GM21786 (cell line): ENCODE results near the gene KPNA6.
"Not testable (repeated sequence)": the region's sequence is repeated elsewhere in the genome, so short reads cannot be mapped to it uniquely, and the experiment has no call there.

Experiments used
- ATAC-seq: cut with Tn5 transposase; IDR thresholded peaks from one replicate; pipeline ENCODE4 v1.9.1; 2021; ENCODE audit not compliant: unreplicated experiment

The KPNA6 gene

DNA sequence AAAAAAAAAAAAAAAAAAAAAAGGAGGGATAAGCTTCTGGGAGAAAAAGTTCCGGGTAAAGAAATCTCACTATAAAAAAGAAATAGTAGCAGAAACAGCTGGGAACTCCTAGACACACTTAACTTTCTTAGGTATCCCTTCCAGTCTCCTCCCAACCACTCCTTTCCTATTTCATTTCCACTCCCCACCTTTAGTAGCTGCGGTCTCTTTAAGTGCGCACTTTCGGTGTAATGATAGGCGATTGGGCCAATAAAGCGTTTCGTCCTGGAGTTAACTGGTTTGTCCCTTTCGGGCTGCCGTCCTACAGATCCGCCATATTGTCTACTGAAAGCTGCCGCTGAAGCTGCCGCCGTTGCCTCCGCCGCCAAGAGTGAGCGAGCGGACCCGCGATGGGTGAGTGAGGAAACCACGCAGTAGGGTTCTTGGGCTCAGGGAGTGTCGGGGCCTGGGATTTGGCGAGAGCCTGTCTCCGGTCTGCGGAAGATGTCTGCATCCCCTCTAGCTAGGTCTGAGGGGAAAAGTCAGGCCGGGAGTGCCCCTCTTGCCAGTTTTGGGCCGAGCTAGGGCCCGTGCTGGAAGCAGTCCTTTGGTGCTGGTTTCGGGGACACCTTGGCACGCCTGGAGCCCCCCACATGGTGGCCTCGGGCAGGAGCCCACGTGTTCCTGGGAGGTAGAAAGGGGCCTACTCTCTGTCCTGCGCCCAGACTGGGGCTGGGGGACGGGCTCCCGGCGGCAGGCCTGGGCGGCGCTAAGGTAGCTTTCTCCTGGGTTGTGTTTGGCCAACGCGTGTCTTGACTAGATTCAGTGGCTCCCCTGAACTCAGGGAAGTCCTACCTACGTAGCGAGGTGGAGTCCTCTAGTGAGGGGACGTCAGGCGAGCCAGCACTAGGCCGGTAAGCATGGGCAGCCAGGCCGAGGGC, at the start of gene KPNA6:
KPNA6 (plus strand) TSS at position 315 of the 920 bp plus-strand sequence; CDS start at position 390, 75 bp downstream.
- ATAC-seq, result peak; percentile 51

DNA sequence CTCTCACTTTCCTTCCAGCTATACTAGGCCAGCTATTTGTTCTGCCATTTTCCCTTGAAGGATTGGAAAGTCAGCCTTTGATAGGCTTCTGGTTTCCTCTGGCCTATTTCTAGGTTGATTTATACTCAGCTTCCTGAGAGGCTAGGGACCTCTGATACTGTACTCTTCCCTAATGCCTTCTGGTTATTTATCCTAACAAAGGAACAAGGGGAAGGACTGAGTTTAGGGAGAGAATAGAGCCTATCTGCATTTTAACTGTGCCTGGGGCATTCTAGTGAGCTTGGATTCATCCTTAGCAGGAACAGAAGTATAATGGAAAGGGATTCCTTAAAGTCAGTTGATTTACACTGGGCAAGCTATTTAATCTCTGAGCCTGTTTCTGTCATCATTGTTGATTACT, 46.9 kb upstream of the KPNA6 start:
- no peak for ATAC-seq

DNA sequence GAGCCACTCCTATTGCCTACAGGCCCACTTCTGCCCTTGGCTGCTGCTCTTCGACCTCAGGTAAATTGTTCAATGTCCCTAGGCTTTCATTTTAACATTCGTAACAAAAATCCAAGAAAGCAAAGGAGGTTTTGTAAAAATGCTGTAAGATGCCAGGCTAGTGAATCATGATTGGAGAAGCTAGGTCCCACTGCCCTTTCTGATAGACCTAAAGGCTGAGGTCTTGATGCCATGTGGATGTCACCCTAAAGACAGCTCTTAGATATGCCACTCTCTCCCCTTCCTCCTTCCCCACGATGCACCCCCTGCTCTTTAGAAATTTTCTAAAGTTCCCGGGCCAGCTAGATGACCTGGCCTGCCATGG, 45.0 kb upstream of the KPNA6 start:
- no peak for ATAC-seq

DNA sequence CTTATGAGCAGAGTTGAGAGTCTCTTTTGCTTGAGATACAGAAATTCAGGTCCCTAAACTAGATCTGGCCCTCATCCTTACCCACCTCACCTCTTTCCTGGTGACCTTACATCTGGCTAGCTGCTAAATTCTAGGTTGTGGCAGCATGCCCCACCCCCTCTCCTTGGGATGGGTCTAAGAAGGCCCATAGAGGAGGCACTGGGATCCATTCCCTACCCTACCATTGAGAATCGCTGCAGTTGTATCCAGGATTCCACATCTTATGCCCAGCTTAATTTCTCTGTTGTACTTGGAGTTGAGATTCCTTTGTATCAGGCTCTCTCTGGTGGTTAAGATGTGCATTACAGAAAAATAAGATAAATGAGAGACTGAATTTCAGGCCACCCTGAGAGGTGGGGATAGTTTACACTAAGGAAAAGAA, 44.6 kb upstream of the KPNA6 start:
- ATAC-seq, result no peak

DNA sequence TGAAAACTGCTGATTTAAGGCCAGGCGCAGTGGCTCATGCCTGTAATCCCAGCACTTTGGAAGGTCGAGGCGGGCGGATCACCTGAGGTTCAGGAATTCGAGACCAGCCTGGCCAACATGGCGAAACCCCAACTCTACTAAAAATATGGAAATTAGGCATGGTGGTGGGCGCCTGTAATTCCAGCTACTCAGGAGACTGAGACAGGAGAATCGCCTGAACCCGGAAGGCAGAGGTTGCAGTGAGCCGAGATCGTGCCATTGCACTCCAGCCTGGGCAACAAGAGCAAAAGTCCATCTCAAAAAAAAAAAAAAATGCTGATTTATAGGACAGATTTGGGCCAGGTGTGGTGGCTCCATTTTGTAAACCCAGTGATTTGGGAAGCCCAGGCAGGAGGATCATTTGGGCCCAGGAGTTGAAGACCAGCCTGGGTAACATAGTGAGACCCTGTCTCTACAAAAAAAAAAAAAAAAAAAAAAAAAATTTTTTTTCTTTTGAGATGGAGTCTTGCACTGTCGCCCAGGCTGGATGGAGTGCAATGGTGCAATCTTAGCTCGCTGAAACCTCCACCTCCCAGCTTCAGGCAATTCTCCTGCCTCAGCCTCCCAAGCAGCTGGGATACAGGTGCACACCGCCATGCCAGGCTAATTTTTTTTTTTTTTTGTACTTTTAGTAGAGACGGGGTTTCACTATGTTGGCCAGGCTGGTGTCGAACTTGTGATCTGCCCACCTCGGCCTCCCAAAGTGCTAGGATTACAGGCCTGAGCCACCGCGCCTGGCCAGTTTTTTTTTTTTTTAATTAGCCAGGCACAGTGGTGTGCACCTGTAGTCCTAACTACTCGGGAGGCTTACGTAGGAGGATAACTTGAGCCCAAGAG, 42.0 kb upstream of the KPNA6 start:
- ATAC-seq, result not testable (repeated sequence)

DNA sequence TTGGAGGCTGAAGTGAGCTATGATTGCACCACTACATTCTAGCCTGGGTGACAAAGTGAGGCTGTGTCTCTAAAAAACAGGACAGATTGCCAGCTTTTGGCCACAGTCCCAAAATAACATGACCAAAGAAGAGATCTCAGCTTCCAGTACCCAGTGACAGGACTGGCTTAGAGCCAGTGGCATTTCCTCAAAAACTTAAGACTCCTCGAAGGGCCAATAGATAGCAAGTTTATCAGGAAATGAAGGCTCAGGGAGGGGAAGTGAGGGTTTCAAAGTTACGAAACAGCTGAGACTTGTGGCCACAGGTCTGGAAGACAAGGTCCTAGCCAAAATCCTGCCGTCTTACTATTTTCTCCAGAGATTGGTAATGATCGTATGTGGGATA, 41.4 kb upstream of the KPNA6 start:
- no peak for ATAC-seq

DNA sequence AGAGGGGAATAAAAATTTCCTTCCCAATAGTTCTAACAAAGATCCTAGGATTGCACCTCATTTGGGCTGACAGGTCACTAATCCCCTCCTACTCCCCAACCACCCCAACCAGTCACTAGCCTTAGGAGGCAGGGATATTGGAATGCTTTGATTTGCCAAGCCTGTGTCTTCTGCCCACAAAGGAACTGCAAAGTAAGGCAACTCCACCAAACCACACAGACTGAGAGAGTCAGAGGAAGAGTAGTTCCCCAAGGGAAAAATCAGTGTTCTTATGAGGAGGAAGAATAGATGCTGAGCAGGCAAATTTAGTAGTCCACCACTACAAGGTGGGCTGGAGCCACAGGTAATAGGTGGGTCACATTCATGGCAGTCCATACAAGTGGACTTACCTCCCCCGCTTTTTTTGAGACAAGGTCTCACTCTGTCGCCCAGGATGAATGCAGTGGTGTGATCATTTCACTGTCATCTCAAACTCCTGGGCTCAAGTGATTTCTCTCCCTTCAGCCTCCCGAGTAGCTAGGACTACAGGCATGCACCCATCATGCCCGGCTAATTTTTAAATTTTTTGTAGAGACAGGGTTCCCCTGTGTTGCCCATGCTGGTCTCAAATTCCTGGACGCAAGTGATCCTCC, 38.8 kb upstream of the KPNA6 start:
- ATAC-seq, result no peak

DNA sequence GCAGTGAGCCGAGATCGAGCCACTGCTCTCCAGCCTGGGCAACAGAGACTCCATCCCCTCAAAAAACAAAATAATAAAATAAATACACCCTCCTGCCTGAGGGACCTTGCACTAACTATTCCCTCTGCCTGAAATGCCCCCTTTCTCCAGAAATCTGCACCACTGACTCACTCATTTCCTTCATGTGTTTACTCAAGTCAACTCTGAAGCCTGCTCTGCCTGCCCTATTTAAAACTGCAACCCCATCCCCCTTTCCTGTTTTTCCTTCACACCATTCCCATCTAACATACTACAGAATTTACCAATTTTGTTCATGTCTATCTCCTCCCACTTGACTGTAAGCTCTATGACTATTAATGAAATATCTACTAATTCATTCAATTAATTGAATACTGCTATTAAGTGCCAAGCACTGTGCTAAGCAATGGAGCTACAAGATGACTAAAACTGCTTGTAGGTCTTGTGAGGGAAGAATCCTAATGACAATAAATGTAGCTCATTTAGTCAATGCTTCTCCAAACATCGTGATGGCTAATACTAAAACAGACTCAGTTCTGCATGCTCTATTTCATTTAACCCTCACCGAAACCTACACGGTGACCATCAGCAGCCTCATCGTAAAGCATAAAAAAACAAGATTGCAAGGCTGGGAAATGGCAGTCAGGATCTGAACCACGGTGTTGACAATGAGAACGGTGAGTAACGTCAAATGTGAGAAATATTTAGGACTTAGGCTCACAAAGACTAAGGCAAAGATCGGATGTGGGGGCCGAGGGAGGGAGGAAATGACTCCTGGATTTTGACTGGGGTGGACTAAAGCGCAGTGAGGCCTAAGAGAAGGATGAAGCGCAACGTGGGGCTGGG, 35.9 kb upstream of the KPNA6 start:
- ATAC-seq, result no peak

DNA sequence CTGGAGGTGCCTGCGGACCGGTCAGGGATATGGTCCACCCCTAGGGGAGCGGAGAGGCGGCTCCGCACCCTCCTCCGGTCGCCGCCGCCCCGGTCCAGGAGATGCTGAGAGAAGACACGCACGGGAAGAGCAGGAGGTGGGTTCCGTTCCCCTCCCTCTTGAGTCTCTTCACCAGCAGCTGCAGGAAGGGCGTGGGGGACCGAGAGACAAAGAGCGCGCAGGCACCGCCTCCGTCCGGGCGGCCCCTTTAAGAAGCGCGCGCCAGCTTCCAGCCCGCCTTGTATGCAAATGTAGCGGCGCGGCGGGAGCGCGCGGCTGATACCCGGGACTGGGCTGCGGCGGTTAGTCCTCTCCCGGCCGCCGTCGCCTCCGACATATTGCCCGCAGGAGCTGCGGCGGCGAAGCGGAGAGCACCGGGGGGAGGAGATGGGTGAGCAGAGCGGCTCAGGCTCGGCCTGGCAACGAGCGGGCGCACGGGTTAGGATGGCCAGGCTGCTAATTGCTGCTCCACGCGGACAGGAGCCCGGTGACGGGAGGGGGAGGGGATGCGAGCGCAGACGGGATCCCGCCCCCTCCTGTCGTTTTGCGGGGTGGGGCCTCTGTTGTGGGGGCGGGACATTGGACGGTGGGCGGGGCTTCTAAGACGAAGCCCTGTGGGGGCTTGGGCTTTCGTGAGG, 35.1 kb upstream of the KPNA6 start, which contains the start of gene TMEM39B:
TMEM39B (plus strand) TSS at position 318 of the 677 bp plus-strand sequence; CDS start at position 427, 109 bp downstream.
- peak; percentile 77 for ATAC-seq

DNA sequence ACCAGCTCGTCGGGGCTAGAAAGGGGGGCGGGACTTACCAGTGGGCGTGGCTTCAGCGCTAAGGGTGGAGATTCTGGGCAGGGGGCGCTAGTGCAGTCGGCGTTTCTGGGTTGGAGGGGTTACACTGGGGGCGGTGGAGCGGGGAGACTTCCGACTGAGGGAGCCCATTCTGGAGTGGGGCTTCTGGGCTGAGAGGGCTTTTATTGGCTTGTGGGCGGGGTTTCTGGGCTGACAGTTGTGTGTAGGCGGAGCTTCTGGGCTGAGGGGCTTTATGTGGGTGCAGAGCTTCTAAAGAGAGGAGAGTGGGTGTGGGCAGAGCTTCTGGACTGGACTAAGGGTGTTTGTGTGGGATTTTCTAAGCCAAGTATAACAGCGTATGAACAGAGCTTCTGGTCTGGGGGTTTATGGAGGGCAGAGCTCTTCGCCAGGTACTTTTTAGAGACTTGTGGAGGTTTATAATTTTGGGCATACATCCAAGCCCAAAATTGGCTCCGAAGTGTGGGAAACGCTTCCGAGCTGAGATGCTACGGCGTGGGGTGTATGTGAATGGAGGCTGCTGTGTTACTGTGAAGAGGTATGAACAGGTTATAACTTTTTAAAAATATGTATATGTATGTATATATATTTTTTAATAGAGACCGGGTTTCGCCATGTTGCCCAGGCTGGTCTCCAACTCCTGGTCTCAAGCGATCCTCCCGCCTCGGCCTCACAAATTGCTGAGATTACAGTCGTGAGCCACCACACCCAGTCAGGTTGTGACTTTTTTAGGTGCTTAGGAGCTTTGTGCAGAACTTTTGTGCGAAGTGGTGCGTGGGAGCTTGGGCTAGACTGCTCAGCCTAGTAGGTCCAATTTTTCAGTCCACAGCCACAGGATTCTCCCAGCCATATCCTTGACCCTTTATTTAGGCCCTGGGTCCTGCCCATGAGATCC, 34.3 kb upstream of the KPNA6 start:
- ATAC-seq, result no peak

DNA sequence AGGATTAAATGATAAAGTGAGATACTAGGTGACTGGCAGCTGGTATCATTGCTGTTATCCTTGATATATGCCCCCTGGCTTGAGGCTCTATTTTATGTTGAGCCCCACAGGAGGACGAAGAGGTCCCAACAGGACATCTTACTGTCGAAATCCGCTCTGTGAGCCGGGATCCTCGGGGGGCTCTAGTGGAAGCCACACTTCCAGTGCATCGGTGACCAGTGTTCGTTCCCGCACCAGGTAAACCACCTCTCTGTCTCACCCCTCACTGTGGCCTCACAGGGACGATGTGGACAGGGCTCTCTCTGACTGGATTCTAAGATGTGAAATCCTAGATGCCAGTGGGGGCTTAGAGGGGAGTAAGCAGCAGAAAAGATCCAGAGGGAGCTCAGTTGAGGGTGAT, 33.0 kb upstream of the KPNA6 start:
- no peak for ATAC-seq

DNA sequence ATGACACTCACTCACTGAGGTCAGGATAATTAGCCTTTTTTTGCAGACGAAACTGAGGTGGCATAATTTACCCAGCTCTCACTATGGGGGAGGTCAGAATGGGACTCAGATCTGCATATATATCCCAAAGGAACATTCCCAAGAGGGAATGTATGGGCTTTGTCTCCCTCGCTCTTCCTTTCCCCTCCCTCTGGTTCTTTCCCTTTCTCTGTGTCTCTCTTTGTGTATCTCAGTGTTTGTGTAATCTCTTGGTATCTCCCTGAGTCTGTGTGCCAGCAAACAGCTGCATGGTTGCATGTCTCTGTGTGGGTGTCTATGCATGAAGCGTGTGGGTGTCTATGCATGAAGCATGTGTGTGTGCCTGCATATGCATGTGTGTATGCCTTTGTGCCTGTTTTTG, 30.4 kb upstream of the KPNA6 start:
- no peak for ATAC-seq

DNA sequence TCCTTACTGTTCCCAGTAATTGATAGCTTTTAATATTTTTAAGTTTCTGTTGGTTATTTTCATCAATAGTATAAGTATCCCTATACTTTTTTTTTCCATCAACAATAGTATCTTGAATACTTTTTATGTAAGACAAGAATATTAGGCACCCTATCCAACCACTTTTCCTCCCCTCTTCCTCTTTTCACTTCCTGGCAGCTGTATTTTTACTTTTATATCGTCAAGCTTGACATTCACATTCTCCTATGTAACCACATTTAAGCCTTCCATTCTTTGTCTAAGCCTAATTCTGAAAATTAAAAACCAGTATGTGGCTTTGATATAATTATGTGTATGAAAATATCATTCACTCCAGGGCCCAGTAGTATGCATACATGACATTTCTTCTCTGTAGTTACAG, 25.8 kb upstream of the KPNA6 start:
- ATAC-seq, result no peak

DNA sequence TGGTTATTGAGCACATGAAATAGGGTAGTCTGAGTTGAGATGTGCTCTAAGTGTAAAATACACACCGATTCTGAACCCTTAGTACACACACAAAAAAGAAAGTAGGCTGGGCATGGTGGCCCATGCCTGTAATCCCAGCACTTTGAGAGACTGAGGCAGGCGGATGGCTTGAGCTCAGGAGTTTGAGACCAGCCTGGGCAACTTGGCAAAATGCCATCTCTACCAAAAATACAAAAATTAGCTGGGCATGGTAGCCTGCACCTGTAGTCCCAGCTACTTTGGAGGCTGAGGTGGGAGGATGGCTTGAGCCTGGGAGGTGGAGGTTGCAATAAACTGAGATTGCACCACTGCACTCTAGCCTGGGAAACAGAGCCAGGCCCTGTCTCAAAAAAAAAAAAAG, 21.5 kb upstream of the KPNA6 start:
- not testable (repeated sequence) for ATAC-seq

DNA sequence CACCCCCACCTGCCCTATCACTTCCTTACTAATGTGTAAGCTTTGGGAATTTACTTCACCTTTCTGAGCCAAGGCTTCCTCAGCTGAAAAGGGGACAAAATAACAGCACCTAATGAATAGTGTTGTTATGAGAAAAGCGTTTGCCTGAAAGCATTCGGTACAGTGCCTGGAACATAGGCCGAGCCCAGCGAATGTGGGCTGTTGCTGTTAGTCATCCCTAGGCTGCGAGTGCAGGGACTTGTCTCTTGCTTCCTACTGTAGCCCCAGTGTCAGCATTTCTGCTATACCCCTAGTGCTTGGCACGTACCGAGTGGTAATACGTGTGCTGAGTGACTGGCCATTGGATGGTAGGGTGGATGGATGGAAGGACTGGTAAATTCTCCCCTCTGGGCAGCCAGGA, 16.7 kb upstream of the KPNA6 start:
- ATAC-seq, result no peak

DNA sequence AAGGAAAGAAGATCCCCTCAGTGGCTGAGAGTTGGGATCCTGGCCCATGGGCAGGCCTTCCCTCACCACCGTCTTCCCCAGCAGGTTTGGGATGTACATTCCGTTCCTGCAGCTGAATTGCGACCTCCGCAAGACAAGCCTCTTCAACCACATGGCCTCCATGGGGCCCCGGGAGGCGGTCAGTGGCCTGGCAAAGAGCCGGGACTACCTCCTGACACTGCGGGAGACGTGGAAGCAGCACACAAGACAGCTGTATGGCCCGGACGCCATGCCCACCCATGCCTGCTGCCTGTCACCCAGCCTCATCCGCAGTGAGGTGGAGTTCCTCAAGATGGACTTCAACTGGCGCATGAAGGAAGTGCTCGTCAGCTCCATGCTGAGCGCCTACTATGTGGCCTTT, 16.3 kb upstream of the KPNA6 start:
- no peak for ATAC-seq

DNA sequence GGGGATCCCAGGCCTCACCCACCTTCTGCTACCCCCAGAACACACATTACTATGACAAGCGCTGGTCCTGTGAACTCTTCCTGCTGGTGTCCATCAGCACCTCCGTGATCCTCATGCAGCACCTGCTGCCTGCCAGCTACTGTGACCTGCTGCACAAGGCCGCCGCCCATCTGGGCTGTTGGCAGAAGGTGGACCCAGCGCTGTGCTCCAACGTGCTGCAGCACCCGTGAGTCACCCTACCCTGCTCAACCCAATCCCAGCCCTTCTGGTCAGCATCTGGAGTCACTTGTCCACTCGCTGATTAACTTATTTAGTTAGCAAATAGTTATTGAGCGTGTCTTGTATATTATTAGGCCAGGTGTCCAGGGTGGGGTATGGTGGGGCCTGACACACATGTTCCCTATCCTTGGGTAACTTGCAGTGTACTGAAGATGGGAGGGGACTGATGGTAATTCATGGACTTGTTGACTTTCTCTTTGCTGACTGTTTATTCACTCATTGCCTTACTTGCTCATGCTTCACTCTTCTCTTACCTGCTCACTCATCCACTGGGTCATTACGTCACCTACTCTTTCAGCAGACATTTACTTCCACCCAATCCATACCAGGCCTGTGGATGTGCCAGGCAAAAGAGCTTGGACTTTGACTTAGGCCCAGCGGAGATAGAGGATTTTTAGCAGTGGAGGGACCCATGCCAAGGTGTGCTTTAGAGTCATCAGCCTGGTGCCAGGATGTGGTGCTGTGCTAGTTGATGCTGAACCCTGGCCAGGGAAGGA, 12.9 kb upstream of the KPNA6 start:
- no peak for ATAC-seq

DNA sequence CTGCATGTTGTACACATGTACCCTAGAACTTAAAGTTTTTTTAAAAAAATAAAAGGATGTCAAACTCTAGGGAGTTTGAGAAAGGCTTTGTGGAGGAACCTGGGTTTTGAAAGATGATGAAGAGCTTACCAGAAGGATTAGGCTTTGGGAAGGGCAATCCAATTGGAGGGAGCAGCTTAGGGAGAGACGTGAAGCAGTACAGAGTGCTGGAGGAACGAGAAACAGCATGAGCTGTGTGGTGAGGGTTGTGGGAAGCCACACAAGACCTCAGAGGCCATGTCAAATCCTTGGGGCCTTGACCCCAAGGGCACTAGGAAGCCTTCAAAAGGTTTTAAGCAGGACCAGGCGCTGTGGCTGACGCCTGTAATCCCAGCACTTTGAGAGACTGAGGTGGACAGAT, 8.4 kb upstream of the KPNA6 start:
- ATAC-seq, result no peak
